ENCODE data around the gene RAPGEF2.

RAPGEF2 gene

DNA sequence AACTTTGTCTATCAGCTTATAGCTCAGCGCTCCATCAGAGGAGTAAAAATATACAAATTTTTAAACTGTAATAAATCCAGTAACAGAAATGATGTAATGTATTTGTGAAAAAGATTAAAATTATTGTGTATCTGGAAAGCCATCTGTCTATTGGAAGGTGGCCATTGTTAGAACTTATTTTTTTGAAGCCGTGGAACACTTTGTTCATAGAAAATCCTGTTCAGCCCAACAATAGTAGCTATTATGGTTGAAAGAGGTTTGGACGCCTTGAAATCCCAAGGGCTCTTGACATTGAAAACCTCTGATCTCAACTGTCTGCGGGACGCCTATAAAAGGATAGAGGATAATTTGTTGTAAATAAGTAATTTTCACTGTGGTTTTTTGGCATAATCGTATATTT, 98.3 kb downstream of the RAPGEF2 start:
- DNase-seq (ENCODE audit: extremely low read depth, low read depth): no peak
- H3K4me3 ChIP-seq (replicated peaks; ENCODE audit: low read depth, low read length): no peak overlapping the region
- TF ChIP-seq, protein P1, sequence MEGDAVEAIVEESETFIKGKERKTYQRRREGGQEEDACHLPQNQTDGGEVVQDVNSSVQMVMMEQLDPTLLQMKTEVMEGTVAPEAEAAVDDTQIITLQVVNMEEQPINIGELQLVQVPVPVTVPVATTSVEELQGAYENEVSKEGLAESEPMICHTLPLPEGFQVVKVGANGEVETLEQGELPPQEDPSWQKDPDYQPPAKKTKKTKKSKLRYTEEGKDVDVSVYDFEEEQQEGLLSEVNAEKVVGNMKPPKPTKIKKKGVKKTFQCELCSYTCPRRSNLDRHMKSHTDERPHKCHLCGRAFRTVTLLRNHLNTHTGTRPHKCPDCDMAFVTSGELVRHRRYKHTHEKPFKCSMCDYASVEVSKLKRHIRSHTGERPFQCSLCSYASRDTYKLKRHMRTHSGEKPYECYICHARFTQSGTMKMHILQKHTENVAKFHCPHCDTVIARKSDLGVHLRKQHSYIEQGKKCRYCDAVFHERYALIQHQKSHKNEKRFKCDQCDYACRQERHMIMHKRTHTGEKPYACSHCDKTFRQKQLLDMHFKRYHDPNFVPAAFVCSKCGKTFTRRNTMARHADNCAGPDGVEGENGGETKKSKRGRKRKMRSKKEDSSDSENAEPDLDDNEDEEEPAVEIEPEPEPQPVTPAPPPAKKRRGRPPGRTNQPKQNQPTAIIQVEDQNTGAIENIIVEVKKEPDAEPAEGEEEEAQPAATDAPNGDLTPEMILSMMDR (IDR thresholded peaks at IDR 0.05; ENCODE audit: low read depth, low read length, missing control alignments): no peak

DNA sequence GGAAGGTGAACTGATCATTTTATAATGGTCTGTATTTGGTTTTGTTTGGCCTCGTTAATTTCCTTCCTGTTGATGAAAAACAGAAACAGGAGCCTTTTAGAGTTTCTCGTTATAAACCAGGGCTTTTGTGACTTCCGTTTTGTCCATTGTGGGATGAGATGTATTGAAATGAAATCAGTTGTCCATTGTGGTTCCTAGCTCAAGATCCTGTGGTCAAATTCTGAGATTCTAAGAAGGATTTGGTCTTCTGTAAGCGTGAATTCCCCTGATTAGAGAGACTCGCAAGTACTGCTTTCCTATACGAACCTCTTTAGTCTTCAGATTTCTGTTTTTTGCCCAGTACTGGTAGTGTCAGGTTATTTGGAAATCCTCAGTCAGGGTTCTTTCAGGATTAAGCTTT, 101.7 kb downstream of the RAPGEF2 start:
- DNase-seq (ENCODE audit: extremely low read depth, low read depth): no peak
- H3K4me3 ChIP-seq (replicated peaks; ENCODE audit: low read depth, low read length): no peak overlapping the region
- TF ChIP-seq, protein P1 (IDR thresholded peaks at IDR 0.05; ENCODE audit: low read depth, low read length, missing control alignments): no peak

DNA sequence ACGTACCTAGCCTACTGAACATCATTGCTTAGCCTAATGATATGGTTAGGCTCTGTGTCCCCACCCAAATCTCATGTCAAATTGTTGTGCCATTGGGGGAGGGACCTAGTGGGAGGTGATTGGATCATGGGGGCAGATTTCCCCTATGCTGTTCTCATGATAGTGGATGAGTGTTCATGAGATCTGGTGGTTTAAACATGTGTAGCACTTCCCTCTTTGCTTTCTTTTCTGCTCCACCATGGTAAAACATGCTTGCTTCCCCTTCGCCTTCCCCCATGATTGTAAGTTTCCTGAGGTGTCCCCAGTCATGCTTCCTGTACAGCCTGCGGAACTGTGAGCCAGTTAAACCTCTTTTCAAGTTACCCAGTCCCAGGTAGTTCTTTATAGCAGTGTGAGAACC, 102.6 kb downstream of the RAPGEF2 start:
- TF ChIP-seq, protein P1 (IDR thresholded peaks at IDR 0.05; ENCODE audit: low read depth, low read length, missing control alignments): no peak

DNA sequence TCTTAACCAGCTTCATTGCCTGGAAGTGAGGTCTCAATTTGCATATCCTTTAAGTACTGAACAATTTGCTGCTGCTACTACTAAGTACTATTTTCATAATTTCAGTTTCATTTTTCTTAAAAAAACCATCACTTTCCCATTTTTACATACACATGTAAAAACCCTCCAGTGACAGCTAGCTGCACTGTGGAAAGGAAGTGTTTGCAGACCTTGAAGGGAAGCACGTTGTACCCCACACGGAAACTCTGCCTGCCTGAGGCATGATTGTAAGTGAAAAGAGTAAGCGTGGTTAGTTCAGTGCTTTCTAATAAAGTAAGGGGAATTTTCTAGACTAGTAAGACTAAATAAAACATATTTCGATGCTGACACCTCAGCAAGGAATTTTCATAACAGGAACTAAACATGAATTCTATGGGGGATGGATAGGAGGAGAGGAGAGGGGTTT, 103.6 kb downstream of the RAPGEF2 start:
- H3K4me3 ChIP-seq (replicated peaks; ENCODE audit: low read depth, low read length): no peak overlapping the region
- TF ChIP-seq, protein P1 (IDR thresholded peaks at IDR 0.05; ENCODE audit: low read depth, low read length, missing control alignments): no peak
- DNase-seq (ENCODE audit: extremely low read depth, low read depth): no peak

More for the DNA sequence above, 102.6 kb downstream of the RAPGEF2 start:
- no peak for DNase-seq (ENCODE audit: extremely low read depth, low read depth)
- H3K4me3 ChIP-seq (replicated peaks; ENCODE audit: low read depth, low read length): no peak overlapping the region

DNA sequence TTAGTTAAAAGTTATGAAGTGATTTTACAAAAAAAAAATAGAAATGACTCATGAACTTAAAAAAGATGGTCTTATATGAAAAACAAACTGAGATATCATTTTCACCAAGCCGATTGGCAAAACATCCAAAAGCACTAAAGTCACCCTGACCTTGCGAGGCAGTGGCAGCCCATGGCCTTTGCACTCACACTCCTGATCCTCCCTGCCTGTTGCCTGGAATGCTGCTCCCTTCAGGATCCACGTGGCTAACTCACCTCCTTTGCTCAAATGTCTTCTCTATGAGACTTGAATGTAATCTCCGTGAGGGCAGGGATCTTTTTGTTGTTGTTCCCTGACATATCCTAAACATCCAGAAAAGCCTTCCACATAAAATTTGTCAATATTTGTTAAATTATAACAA, 106.4 kb downstream of the RAPGEF2 start:
- no peak overlapping the region for H3K4me3 ChIP-seq (replicated peaks; ENCODE audit: low read depth, low read length)
- no peak for DNase-seq (ENCODE audit: extremely low read depth, low read depth)
- TF ChIP-seq, protein P1 (IDR thresholded peaks at IDR 0.05; ENCODE audit: low read depth, low read length, missing control alignments): no peak

DNA sequence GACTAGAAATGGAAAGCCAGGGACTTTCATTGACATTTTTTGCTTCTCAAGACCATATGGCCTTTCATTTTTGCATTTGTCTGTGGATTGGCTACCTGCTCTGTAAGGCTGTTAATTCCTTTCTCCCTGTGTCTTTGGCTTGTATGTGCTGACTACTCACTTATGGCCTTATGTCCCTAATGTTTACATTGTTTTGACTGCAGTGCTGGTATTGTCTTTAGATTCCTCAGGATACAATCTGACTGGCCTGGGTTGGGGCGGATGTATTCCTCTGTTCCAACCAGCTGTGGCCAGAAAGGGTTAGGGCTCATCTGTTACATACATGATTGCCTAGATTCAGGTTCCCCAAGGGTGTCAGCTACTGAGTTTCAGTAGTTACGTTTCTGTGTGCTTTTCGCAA, 108.1 kb downstream of the RAPGEF2 start:
- no peak overlapping the region for H3K4me3 ChIP-seq (replicated peaks; ENCODE audit: low read depth, low read length)
- no peak for DNase-seq (ENCODE audit: extremely low read depth, low read depth)
- TF ChIP-seq, protein P1 (IDR thresholded peaks at IDR 0.05; ENCODE audit: low read depth, low read length, missing control alignments): no peak

DNA sequence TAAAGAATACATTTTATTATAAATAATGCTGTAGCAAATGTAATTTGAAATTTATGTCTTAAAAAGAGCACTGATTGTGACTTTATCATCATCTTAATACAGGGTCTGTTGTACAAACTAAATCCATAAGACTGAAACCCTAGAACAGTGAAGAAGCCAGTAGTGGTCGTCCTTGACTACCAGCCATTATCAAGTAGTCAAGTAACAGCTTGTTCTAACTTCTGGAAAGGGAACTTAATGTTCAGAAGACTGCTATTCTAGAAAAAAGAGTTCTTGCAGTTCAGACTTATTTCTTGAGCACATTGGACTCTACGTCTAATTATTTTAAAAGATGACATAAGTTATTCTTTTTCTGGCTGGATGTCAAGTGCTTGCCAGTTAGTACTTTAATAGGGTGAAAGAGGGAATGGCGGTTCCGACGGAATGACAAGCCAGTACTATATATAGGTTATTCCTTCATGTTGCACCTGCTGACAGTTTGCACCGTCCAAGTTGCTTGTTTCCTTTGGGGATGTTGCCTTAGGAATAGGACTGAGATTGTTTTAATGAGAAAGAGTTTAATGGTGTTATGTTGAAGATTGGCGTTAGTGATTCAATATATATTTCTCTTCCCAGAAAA, 109.9 kb downstream of the RAPGEF2 start:
- TF ChIP-seq, protein P1 (IDR thresholded peaks at IDR 0.05; ENCODE audit: low read depth, low read length, missing control alignments): no peak
- no peak for DNase-seq (ENCODE audit: extremely low read depth, low read depth)
- no peak overlapping the region for H3K4me3 ChIP-seq (replicated peaks; ENCODE audit: low read depth, low read length)

All from HFF-Myc (cell line).